Neural cell (in vitro differentiated cells): ENCODE results near the gene ILK.

Experiments used
- CTCF ChIP-seq: fragments of 450-650 bp; IDR thresholded peaks from 2 replicates; pipeline ENCODE4 v1.5.1; 2014; ENCODE audit warnings: antibody characterized with exemption, mild to moderate bottlenecking, moderate library complexity; ENCODE audit not compliant: poor library complexity, severe bottlenecking
- EP300 ChIP-seq: fragments of 450-650 bp; conservative IDR thresholded peaks from 2 replicates; pipeline ENCODE4 v1.6.1; 2014; ENCODE audit warnings: antibody characterized with exemption, mild to moderate bottlenecking, moderate library complexity; ENCODE audit not compliant: poor library complexity, severe bottlenecking
- EZH2 ChIP-seq: fragments of 200-600, 300-800 bp; shearing (Covaris generic), sonication (generic); IDR thresholded peaks from 2 replicates; pipeline ENCODE4 v1.6.1; 2014; ENCODE audit warnings: antibody characterized with exemption, low read length, borderline replicate concordance, mild to moderate bottlenecking; ENCODE audit not compliant: insufficient read depth, poor library complexity, severe bottlenecking
- MXI1 ChIP-seq: fragments of 450-650 bp; conservative IDR thresholded peaks from 2 replicates; pipeline ENCODE4 v1.6.1; 2014; ENCODE audit warnings: antibody characterized with exemption, mild to moderate bottlenecking; ENCODE audit not compliant: poor library complexity, severe bottlenecking
- POLR2AphosphoS5 ChIP-seq: IDR thresholded peaks from 2 replicates; pipeline ENCODE4 v1.6.1; 2012
- REST ChIP-seq: IDR thresholded peaks from 2 replicates; pipeline ENCODE4 v1.6.1; 2012; ENCODE audit warnings: borderline replicate concordance

DNA sequence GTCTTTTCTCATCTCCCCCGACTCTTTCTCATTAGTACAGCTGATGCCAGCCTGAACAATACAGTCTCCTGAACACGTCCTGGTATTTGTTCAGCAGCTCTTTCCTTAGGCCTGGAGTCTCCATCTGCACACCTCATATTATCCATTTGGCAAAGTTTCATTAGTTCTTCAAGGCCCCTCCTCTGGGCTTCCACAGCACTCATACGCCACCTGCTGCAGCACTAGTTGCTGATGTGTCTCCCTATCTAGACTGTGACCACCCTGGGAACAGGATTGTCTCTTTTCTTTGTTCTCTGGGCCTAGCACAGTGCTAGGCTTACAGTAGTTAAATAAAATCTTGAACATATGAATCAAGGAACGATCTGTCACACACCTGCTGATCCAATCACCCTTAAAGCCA lies 34.9 kb downstream of the ILK start:
- TF ChIP-seq CTCF (no peak), MXI1 (no peak), POLR2AphosphoS5 (no peak), REST (no peak), EP300 (no peak), EZH2 (no peak)
